PFSK-1 (cell line): ENCODE results near the gene NENF.

Experiments
- FOXP2 ChIP-seq: optimal IDR thresholded peaks from 2 replicates; pipeline ENCODE3; 2011; ENCODE audit warnings: borderline replicate concordance, control low read depth, inconsistent platforms; ENCODE audit not compliant: insufficient read depth; ENCODE audit errors: extremely low read length, extremely low read depth
- POLR2AphosphoS5 ChIP-seq: IDR thresholded peaks from 2 replicates; pipeline ENCODE4 v1.6.1; 2012; ENCODE audit warnings: low read depth, mild to moderate bottlenecking, control low read depth, low read length, moderate library complexity
- SIN3A ChIP-seq: IDR thresholded peaks from 2 replicates; pipeline ENCODE4 v1.6.1; 2012; ENCODE audit warnings: mild to moderate bottlenecking, low read length, moderate library complexity, borderline replicate concordance; ENCODE audit not compliant: insufficient read depth
- TAF1 ChIP-seq: IDR thresholded peaks from 2 replicates; pipeline ENCODE4 v1.6.1; 2012; ENCODE audit warnings: low read length, control low read depth, borderline replicate concordance; ENCODE audit not compliant: insufficient read depth
- TF ChIP-seq, protein P1 (sequence below), 2 experiments: IDR thresholded peaks; 2 replicates each; pipeline versions ENCODE4 v1.6.1 to v1.8.0; 2011 to 2012; ENCODE audit warnings: low read depth in 2 of 2, low read length in 2 of 2, control low read depth in 1 of 2, inconsistent platforms in 1 of 2, mild to moderate bottlenecking in 1 of 2, moderate library complexity in 1 of 2; ENCODE audit not compliant: insufficient read depth in 1 of 2

Gene NENF

DNA sequence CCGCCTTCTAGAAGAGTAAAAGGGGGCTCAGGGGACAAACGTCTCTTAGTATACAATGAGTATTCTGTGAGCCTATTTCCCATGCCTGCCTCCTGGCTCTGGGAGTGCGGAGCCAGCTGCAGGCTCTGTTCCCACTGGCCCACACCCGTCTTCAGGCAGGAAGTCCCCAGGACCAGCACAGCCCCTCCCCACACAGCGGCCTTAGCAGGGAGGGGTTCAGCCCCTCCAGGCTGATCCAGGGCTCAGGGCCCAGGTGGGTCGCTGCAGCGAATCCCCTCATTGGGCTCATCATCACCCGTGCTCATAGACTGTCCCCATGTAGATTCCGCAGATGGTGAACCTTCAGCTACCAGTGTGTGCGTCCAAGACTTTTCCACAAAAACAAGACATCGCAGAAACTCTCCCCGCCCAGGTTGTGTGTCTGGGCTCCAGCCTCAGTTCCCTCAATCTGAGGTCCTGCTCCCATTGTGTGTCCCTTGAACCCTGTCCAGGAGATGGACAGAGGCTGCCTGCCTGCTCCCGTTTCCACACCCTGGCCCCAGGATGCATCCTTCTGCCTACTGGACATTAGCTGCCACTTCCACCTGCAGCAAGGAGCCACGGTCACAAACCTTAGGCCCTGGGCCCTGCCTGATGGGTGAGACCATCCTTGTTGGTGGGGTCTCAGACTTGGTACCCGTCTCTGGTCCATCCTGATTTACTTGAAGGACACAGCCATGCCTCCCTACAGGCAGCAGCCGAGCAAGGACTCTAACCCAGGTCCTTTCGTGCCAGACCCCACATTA is 39.4 kb downstream of the NENF start:
- TF ChIP-seq, protein P1, sequence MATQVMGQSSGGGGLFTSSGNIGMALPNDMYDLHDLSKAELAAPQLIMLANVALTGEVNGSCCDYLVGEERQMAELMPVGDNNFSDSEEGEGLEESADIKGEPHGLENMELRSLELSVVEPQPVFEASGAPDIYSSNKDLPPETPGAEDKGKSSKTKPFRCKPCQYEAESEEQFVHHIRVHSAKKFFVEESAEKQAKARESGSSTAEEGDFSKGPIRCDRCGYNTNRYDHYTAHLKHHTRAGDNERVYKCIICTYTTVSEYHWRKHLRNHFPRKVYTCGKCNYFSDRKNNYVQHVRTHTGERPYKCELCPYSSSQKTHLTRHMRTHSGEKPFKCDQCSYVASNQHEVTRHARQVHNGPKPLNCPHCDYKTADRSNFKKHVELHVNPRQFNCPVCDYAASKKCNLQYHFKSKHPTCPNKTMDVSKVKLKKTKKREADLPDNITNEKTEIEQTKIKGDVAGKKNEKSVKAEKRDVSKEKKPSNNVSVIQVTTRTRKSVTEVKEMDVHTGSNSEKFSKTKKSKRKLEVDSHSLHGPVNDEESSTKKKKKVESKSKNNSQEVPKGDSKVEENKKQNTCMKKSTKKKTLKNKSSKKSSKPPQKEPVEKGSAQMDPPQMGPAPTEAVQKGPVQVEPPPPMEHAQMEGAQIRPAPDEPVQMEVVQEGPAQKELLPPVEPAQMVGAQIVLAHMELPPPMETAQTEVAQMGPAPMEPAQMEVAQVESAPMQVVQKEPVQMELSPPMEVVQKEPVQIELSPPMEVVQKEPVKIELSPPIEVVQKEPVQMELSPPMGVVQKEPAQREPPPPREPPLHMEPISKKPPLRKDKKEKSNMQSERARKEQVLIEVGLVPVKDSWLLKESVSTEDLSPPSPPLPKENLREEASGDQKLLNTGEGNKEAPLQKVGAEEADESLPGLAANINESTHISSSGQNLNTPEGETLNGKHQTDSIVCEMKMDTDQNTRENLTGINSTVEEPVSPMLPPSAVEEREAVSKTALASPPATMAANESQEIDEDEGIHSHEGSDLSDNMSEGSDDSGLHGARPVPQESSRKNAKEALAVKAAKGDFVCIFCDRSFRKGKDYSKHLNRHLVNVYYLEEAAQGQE (IDR thresholded peaks at IDR 0.05; ENCODE audit: insufficient read depth in 1 of 2, low read depth in 2 of 2, low read length in 2 of 2) = no peak
- TF ChIP-seq POLR2AphosphoS5 (no peak), FOXP2 (no peak), SIN3A (no peak), TAF1 (no peak)

DNA sequence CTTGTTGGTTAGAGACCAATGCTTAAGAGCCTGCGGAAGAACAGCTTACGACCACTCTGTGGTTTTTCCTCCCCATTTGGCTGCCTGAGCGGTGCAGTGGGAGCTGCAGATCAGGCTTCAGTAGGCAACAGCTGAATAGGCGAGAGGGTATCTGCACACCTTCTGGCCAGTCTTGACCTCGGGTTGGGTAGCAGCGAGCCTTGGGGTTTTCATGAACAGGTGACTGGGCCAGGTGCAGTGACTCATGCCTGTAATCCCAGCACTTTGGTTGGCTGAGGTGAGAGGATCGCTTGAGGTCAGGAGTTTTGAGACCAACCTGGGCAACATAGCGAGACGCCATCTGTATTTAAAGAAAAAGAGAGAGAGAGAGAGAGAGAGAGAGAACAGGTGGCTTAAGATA is 41.0 kb downstream of the NENF start:
- TF ChIP-seq FOXP2 = no peak
- TF ChIP-seq, protein P1 (IDR thresholded peaks at IDR 0.05; ENCODE audit: insufficient read depth in 1 of 2, low read depth in 2 of 2, low read length in 2 of 2) = no peak
- no peak for TF ChIP-seq SIN3A
- no peak for TF ChIP-seq TAF1

DNA sequence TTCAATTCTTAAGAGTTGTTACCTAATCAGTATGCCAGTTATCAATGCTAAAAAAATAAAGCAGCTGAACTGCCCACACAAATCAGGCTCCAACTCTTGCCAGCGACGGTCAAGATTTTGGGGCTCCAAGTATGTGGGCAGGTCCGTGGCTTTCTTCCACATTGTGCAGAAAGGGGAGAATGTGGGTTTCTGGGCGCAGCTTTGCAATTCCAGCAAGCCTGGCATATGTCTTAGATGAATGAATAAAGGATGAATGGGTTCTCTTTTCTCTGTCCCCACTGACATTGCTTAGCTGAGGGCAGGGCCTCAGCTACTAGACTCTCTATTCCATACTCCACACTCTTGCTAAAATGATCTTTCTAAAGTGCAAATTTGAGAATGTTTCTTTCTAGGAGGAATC is 42.4 kb downstream of the NENF start:
- TF ChIP-seq SIN3A (no peak), POLR2AphosphoS5 (no peak), FOXP2 (no peak), TAF1 (no peak)
- TF ChIP-seq, protein P1 (IDR thresholded peaks at IDR 0.05; ENCODE audit: insufficient read depth in 1 of 2, low read depth in 2 of 2, low read length in 2 of 2) = no peak

DNA sequence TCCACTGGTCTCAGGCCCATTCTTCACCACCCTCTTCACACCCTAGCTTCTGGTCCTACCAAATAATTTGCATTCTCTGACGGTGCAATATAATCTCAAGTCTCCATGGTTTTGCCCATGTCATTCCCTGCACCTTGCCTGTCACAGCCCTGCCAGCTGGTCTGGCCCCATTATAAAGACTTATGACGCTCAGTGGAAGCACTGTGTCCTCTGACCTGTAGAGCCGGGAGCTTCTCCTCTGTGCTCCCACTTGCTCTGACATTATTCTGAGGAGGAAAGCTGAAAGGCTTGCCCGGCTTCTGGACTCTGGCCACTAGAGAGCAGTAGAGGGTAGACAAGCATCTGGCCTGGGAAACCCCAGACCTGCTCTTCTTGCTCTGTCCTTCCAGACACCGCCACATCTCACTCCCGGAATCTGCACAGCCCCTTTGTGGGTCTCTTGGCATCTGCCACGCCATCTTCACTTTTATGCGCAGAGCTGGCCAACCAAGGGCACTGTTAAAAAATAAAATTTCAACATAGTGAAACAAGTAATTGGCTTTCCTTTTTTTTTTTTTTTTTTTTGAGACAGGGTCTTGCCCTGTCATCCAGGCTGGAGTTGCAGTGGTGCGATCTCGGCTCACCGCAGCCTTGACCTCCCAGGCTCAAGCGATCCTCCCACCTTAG is 44.4 kb downstream of the NENF start:
- TF ChIP-seq TAF1 (no peak), SIN3A (0 out of 2 replicates have a peak, but pooled peaks have one; percentile 24), POLR2AphosphoS5 (no peak), FOXP2 (no peak)
- TF ChIP-seq, protein P1 (IDR thresholded peaks at IDR 0.05; ENCODE audit: insufficient read depth in 1 of 2, low read depth in 2 of 2, low read length in 2 of 2) = no peak
